ENCODE results near the gene RAI14.

- TF ChIP-seq CTCF (IDR thresholded peaks at IDR 0.05) (no peak), POLR2A (IDR thresholded peaks at IDR 0.05) (no peak)
Observed at GRCh38 chr5:34688015-34688810, 32.1 kb downstream of the RAI14 start.

All from lower leg skin (tissue), 3 donors.